Measurements from ENCODE around the gene TMEM192.

- no peak for TF ChIP-seq EZH2 (IDR thresholded peaks at IDR 0.05)
- TF ChIP-seq CTCF (IDR thresholded peaks at IDR 0.05): no peak
- TF ChIP-seq EZH2phosphoT487 (IDR thresholded peaks at IDR 0.05): no peak
Observed at GRCh38 chr4:165115301-165115700, 2.6 kb upstream of the TMEM192 start.

All from neural progenitor cell (in vitro differentiated cells).